ENCODE measurements around the gene ERN1. TPM values are rescaled to one million over a fixed set of nuclear protein-coding genes. Genes with fewer than 3 reads are reported as not detected.

ERN1 gene
- polyA plus RNA-seq, 1 donor (not counting 4 experiments of a cell fraction or from before 2014, with no cell fraction given) = 7.1 TPM

- no peaks in the 10 kb centered on the region for H3K27me3 ChIP-seq (ENCODE audit: control insufficient read depth, extremely low read depth, insufficient read depth, low read length)
- peak overlapping the region; percentile 89 for H3K9ac ChIP-seq (ENCODE audit: control insufficient read depth, extremely low read depth, insufficient read depth, low read length)
- peak overlapping the region; percentile 42 for H2AFZ ChIP-seq (ENCODE audit: control insufficient read depth, low read length)
- H3K36me3 ChIP-seq (ENCODE audit: control insufficient read depth in 2 of 2, extremely low read depth in 1 of 2, insufficient read depth in 2 of 2, low read length in 2 of 2) = no peaks in the 10 kb centered on the region
- dilution Hi-C loops (cut with MboI; ENCODE audit: extremely low pct_ligation_motif_present, low sequenced_read_pairs) = no loop called here
- FAIRE-seq = no peak
- peak overlapping the region; percentile 72 to 85 (median 72) for H3K4me3 ChIP-seq (ENCODE audit: control insufficient read depth in 2 of 3, extremely low read depth in 1 of 3, insufficient read depth in 2 of 3, low read depth in 1 of 3, low read length in 3 of 3)
- H4K20me1 ChIP-seq (ENCODE audit: control insufficient read depth, extremely low read depth, insufficient read depth, low read length) = no peaks in the 10 kb centered on the region
- H3K79me2 ChIP-seq (ENCODE audit: control insufficient read depth, insufficient read depth, low read length) = peaks cover 49% of the 10 kb centered on the region
- TF ChIP-seq CTCF (optimal IDR thresholded peaks at IDR 0.05 in 1 of 3, IDR thresholded peaks at IDR 0.05 in 1 of 3, conservative IDR thresholded peaks at IDR 0.05 in 1 of 3; ENCODE audit: extremely low read depth in 1 of 3, insufficient read depth in 2 of 3, low read length in 3 of 3) (no peak), EZH2 (IDR thresholded peaks at IDR 0.05; ENCODE audit: low read length) (no peak)
- H3K9me3 ChIP-seq (ENCODE audit: control insufficient read depth, low read depth, low read length) = no peaks in the 10 kb centered on the region
- H3K4me2 ChIP-seq (ENCODE audit: control insufficient read depth, extremely low read depth, insufficient read depth, low read depth, low read length) = peak overlapping the region; percentile 92
- H3K9me1 ChIP-seq (ENCODE audit: control insufficient read depth, extremely low read depth, insufficient read depth, low read length) = no peaks in the 10 kb centered on the region
- peaks cover 36% of the 10 kb centered on the region for H3K4me1 ChIP-seq (ENCODE audit: control insufficient read depth, extremely low read depth, insufficient read depth, low read length)
- H3K27ac ChIP-seq (ENCODE audit: control insufficient read depth, insufficient read depth, low read length) = peak overlapping the region; percentile 58
- no peak for DNase-seq (ENCODE audit: low read depth, low spot score)
These were observed 993 bp downstream of the ERN1 start for GRCh38 chr17:64128787-64129514.

- peaks cover 58% of the 10 kb centered on the region for H3K79me2 ChIP-seq (ENCODE audit: control insufficient read depth, insufficient read depth, low read length)
- H3K36me3 ChIP-seq (ENCODE audit: control insufficient read depth in 2 of 2, extremely low read depth in 1 of 2, insufficient read depth in 2 of 2, low read length in 2 of 2) = peaks cover 0 to 2% of the 10 kb centered on the region in 2 experiments
- H3K27me3 ChIP-seq (ENCODE audit: control insufficient read depth, extremely low read depth, insufficient read depth, low read length) = no peaks in the 10 kb centered on the region
- peak overlapping the region in 2 of 3 experiments; percentile 22 to 47 for H3K4me3 ChIP-seq (ENCODE audit: control insufficient read depth in 2 of 3, extremely low read depth in 1 of 3, insufficient read depth in 2 of 3, low read depth in 1 of 3, low read length in 3 of 3)
- H3K9ac ChIP-seq (ENCODE audit: control insufficient read depth, extremely low read depth, insufficient read depth, low read length) = peak overlapping the region; percentile 35
- H4K20me1 ChIP-seq (ENCODE audit: control insufficient read depth, extremely low read depth, insufficient read depth, low read length) = no peaks in the 10 kb centered on the region
- dilution Hi-C loops (cut with MboI; ENCODE audit: extremely low pct_ligation_motif_present, low sequenced_read_pairs) = no loop called here
- H3K9me3 ChIP-seq (ENCODE audit: control insufficient read depth, low read depth, low read length) = no peaks in the 10 kb centered on the region
- peak overlapping the region; percentile 75 for H3K4me2 ChIP-seq (ENCODE audit: control insufficient read depth, extremely low read depth, insufficient read depth, low read depth, low read length)
- H3K27ac ChIP-seq (ENCODE audit: control insufficient read depth, insufficient read depth, low read length) = peak overlapping the region; percentile 63
- no peak for DNase-seq (ENCODE audit: low read depth, low spot score)
- peaks cover 36% of the 10 kb centered on the region for H3K4me1 ChIP-seq (ENCODE audit: control insufficient read depth, extremely low read depth, insufficient read depth, low read length)
- H3K9me1 ChIP-seq (ENCODE audit: control insufficient read depth, extremely low read depth, insufficient read depth, low read length) = no peaks in the 10 kb centered on the region
- TF ChIP-seq CTCF (optimal IDR thresholded peaks at IDR 0.05 in 1 of 3, IDR thresholded peaks at IDR 0.05 in 1 of 3, conservative IDR thresholded peaks at IDR 0.05 in 1 of 3; ENCODE audit: extremely low read depth in 1 of 3, insufficient read depth in 2 of 3, low read length in 3 of 3) = no peak
- TF ChIP-seq EZH2 (IDR thresholded peaks at IDR 0.05; ENCODE audit: low read length) = no peak
- H2AFZ ChIP-seq (ENCODE audit: control insufficient read depth, low read length) = no peak overlapping the region
- no peak for FAIRE-seq
These were observed 3.0 kb downstream of the ERN1 start for GRCh38 chr17:64126918-64127317.
